Panc1 (cell line): ENCODE measurements around the gene TANGO6.

Experiments
- POLR2AphosphoS5 ChIP-seq: IDR thresholded peaks from 2 replicates; pipeline ENCODE4 v1.6.1; 2012; ENCODE audit warnings: mild to moderate bottlenecking, low read depth, low read length, moderate library complexity
- SIN3A ChIP-seq: IDR thresholded peaks from 2 replicates; pipeline ENCODE4 v1.6.1; 2012; ENCODE audit warnings: low read depth, mild to moderate bottlenecking, low read length, moderate library complexity, borderline replicate concordance; ENCODE audit not compliant: insufficient read depth
- TCF7L2 ChIP-seq: IDR thresholded peaks from 2 replicates; pipeline ENCODE4 v1.6.1; 2011; ENCODE audit warnings: mild to moderate bottlenecking, low read depth, low read length, inconsistent platforms
- TF ChIP-seq, protein P1 (sequence below), 2 experiments: IDR thresholded peaks; 2 replicates each; pipeline ENCODE4 v1.6.1; 2011 to 2012; ENCODE audit warnings: low read depth in 2 of 2, control low read depth in 1 of 2, low read length in 1 of 2, mild to moderate bottlenecking in 1 of 2, moderate library complexity in 1 of 2; ENCODE audit not compliant: insufficient read depth in 1 of 2
- TF ChIP-seq, protein P2 (sequence below): fragments of 450-650 bp; IDR thresholded peaks from 2 replicates; pipeline ENCODE4 v1.5.1; 2017; ENCODE audit warnings: mild to moderate bottlenecking

DNA sequence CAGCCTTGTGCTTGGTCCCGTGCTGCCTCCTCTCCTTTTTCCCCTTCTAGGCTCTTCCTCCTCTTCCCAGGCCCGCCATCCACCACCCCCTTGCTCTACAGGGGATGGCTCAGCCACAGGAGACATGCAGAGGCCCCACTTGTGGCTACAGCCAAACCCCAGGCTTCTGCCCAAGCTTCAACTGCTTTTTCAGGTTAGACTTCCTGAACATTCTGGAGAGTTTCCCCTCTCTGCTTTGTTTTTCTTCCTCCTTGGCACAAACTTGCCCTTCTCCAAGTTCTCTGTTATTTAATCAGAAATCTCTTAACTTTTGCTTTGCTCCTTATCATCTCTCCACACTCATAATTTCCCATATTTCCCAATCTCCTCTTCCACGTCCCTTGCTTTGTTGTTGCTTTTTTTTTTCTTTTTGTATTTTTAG is 243.8 kb downstream of the TANGO6 start:
- TF ChIP-seq, protein P1, sequence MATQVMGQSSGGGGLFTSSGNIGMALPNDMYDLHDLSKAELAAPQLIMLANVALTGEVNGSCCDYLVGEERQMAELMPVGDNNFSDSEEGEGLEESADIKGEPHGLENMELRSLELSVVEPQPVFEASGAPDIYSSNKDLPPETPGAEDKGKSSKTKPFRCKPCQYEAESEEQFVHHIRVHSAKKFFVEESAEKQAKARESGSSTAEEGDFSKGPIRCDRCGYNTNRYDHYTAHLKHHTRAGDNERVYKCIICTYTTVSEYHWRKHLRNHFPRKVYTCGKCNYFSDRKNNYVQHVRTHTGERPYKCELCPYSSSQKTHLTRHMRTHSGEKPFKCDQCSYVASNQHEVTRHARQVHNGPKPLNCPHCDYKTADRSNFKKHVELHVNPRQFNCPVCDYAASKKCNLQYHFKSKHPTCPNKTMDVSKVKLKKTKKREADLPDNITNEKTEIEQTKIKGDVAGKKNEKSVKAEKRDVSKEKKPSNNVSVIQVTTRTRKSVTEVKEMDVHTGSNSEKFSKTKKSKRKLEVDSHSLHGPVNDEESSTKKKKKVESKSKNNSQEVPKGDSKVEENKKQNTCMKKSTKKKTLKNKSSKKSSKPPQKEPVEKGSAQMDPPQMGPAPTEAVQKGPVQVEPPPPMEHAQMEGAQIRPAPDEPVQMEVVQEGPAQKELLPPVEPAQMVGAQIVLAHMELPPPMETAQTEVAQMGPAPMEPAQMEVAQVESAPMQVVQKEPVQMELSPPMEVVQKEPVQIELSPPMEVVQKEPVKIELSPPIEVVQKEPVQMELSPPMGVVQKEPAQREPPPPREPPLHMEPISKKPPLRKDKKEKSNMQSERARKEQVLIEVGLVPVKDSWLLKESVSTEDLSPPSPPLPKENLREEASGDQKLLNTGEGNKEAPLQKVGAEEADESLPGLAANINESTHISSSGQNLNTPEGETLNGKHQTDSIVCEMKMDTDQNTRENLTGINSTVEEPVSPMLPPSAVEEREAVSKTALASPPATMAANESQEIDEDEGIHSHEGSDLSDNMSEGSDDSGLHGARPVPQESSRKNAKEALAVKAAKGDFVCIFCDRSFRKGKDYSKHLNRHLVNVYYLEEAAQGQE (IDR thresholded peaks at IDR 0.05; ENCODE audit: insufficient read depth in 1 of 2, low read depth in 2 of 2, low read length in 1 of 2), result no peak
- TF ChIP-seq, protein P2, sequence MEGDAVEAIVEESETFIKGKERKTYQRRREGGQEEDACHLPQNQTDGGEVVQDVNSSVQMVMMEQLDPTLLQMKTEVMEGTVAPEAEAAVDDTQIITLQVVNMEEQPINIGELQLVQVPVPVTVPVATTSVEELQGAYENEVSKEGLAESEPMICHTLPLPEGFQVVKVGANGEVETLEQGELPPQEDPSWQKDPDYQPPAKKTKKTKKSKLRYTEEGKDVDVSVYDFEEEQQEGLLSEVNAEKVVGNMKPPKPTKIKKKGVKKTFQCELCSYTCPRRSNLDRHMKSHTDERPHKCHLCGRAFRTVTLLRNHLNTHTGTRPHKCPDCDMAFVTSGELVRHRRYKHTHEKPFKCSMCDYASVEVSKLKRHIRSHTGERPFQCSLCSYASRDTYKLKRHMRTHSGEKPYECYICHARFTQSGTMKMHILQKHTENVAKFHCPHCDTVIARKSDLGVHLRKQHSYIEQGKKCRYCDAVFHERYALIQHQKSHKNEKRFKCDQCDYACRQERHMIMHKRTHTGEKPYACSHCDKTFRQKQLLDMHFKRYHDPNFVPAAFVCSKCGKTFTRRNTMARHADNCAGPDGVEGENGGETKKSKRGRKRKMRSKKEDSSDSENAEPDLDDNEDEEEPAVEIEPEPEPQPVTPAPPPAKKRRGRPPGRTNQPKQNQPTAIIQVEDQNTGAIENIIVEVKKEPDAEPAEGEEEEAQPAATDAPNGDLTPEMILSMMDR, result no peak
- TF ChIP-seq POLR2AphosphoS5, result no peak
- TF ChIP-seq TCF7L2, result no peak
- TF ChIP-seq SIN3A, result no peak
